HCT116 (cell line): ENCODE data around the gene TADA3. TPM values are rescaled to one million over a fixed set of nuclear protein-coding genes. Genes with fewer than 3 reads are reported as not detected.

Experiments used
- ATAC-seq: fragments of 200-7000 bp; cut with Tn5 transposase; 2 replicates; pipeline ENCODE4 v1.9.1; 2020; ENCODE audit warnings: mild to moderate bottlenecking, moderate library complexity
- BruUV-seq: library from RNA; stranded (reverse); fragments of 400-500 nt; replicated peaks from 2 replicates; lab custom pipeline; 2021; lab: Mats Ljungman, UMichigan
- CTCF ChIA-PET: fragments of 300-600 bp; sonication (Branson Sonifier 250); formaldehyde crosslinking; loops from one replicate; lab custom pipeline; 2021; ENCODE audit warnings: antibody characterized with exemption; lab: Charles Lee
- POLR2A ChIA-PET: fragments of 300-600, 350-600 bp; sonication (Branson Sonifier 250); formaldehyde crosslinking; loops from one replicate; lab custom pipeline; 2021; ENCODE audit warnings: antibody characterized with exemption; lab: Charles Lee
- RAD21 ChIA-PET, 2 experiments: fragments of 300-600 bp; sonication (Branson Sonifier 250); formaldehyde crosslinking; loops; one replicate each; lab custom pipeline; 2023; ENCODE audit warnings: low total read pairs in 2 of 2; ENCODE audit not compliant: uncharacterized antibody in 2 of 2, unreplicated experiment in 2 of 2, low non-redundant PET in 1 of 2; lab: Charles Lee
- DNase-seq: peaks from one replicate; pipeline ENCODE4 v3.0.0-alpha.2; 2010; ENCODE audit warnings: low read depth, low spot score
- H2AFZ ChIP-seq: fragments of 200-600 bp; shearing (Covaris generic), sonication (generic); 2 replicates; pipeline ENCODE4 v1.6.1; 2017; ENCODE audit warnings: low read depth, mixed run types, mixed read lengths, antibody characterized with exemption, low read length; ENCODE audit not compliant: poor library complexity, severe bottlenecking
- H3K27ac ChIP-seq: 2 replicates; pipeline ENCODE4 v1.5.1; 2012; ENCODE audit warnings: low read depth, low read length
- H3K27me3 ChIP-seq: fragments of 200-600 bp; sonication (generic); 2 replicates; pipeline ENCODE4 v1.6.1; 2016; ENCODE audit warnings: mixed run types, low read length, mixed read lengths; ENCODE audit not compliant: insufficient read depth
- H3K36me3 ChIP-seq, 2 experiments: fragments of 200-500 bp in 1 of 2; fragments of 200-600 bp in 1 of 2; sonication (Bioruptor generic) in 1 of 2; sonication (generic) in 1 of 2; 2 replicates each; pipeline versions ENCODE4 v1.5.1 to v1.6.1; 2014 to 2016; ENCODE audit warnings: low read length in 2 of 2, inconsistent platforms in 1 of 2, mixed read lengths in 1 of 2, mixed run types in 1 of 2; ENCODE audit not compliant: insufficient read depth in 2 of 2, control insufficient read depth in 1 of 2
- H3K4me1 ChIP-seq, 2 experiments: fragments of 200-600 bp in 1 of 2; sonication (generic) in 1 of 2; 2 replicates each; pipeline versions ENCODE4 v1.5.1 to v1.6.1; 2012 to 2017; ENCODE audit warnings: low read length in 2 of 2, inconsistent platforms in 1 of 2, mild to moderate bottlenecking in 1 of 2, mixed read lengths in 1 of 2, mixed run types in 1 of 2, moderate library complexity in 1 of 2; ENCODE audit not compliant: insufficient read depth in 2 of 2, control insufficient read depth in 1 of 2
- H3K4me2 ChIP-seq: fragments of 200-600 bp; sonication (generic); 2 replicates; pipeline ENCODE4 v1.6.1; 2017; ENCODE audit warnings: mixed run types, low read length, mixed read lengths
- H3K4me3 ChIP-seq, 2 experiments: fragments of 200-600 bp in 1 of 2; sonication (generic) in 1 of 2; replicated peaks in 1 of 2; 2 replicates each; pipeline ENCODE4 v1.5.1; 2011 to 2016; ENCODE audit warnings: low read length in 2 of 2, control low read depth in 1 of 2, low read depth in 1 of 2, mild to moderate bottlenecking in 1 of 2, mixed read lengths in 1 of 2, mixed run types in 1 of 2
- H3K79me2 ChIP-seq: fragments of 200-600 bp; sonication (generic); 2 replicates; pipeline ENCODE4 v1.6.1; 2017; ENCODE audit warnings: mild to moderate bottlenecking, mixed run types, low read length, moderate library complexity, mixed read lengths; ENCODE audit not compliant: insufficient read depth
- H3K9ac ChIP-seq: fragments of 200-600 bp; sonication (generic); 2 replicates; pipeline ENCODE4 v1.6.1; 2016; ENCODE audit warnings: low read length, mixed read lengths
- H3K9me2 ChIP-seq: fragments of 200-600 bp; sonication (generic), shearing (Covaris generic); 2 replicates; pipeline ENCODE4 v1.6.1; 2017; ENCODE audit warnings: mixed run types, mild to moderate bottlenecking, moderate library complexity; ENCODE audit not compliant: insufficient read depth
- H3K9me3 ChIP-seq, 2 experiments: fragments of 200-500 bp in 1 of 2; fragments of 200-600 bp in 1 of 2; sonication (Bioruptor generic) in 1 of 2; sonication (generic) in 1 of 2; 2 replicates each; pipeline ENCODE4 v1.6.1; 2014 to 2017; ENCODE audit warnings: low read length in 2 of 2, mixed read lengths in 2 of 2, inconsistent platforms in 1 of 2, low read depth in 1 of 2, mild to moderate bottlenecking in 1 of 2, mixed run types in 1 of 2, moderate library complexity in 1 of 2; ENCODE audit not compliant: control insufficient read depth in 1 of 2, insufficient read depth in 1 of 2
- H4K20me1 ChIP-seq: fragments of 200-600 bp; sonication (generic), shearing (Covaris generic); 2 replicates; pipeline ENCODE4 v1.6.1; 2017; ENCODE audit warnings: mixed run types, mild to moderate bottlenecking, moderate library complexity; ENCODE audit not compliant: insufficient read depth
- ATF3 ChIP-seq: IDR thresholded peaks from 2 replicates; pipeline ENCODE4 v1.6.1; 2012
- CBX3 ChIP-seq: IDR thresholded peaks from 2 replicates; pipeline ENCODE4 v1.6.1; 2012; ENCODE audit warnings: low read depth
- CEBPB ChIP-seq: IDR thresholded peaks from 2 replicates; pipeline ENCODE4 v1.6.1; 2012; ENCODE audit warnings: low read depth
- CTCF ChIP-seq, 3 experiments: fragments of 200-600 bp in 1 of 3; sonication (generic) in 1 of 3; IDR thresholded peaks in 2 of 3; conservative IDR thresholded peaks in 1 of 3; 2 replicates each; pipeline ENCODE4 v1.5.1; 2012 to 2017; ENCODE audit warnings: low read depth in 2 of 3, low read length in 2 of 3, antibody characterized with exemption in 1 of 3, borderline replicate concordance in 1 of 3, control low read depth in 1 of 3, mild to moderate bottlenecking in 1 of 3, mixed read lengths in 1 of 3, mixed run types in 1 of 3, moderate library complexity in 1 of 3; ENCODE audit not compliant: insufficient read depth in 1 of 3
- EGR1 ChIP-seq: IDR thresholded peaks from 2 replicates; pipeline ENCODE4 v1.6.1; 2012; ENCODE audit warnings: low read depth
- EZH2phosphoT487 ChIP-seq: fragments of 200-600 bp; IDR thresholded peaks from 2 replicates; pipeline ENCODE4 v1.6.1; 2018; ENCODE audit warnings: antibody characterized with exemption, borderline replicate concordance
- FOSL1 ChIP-seq: IDR thresholded peaks from 2 replicates; pipeline ENCODE4 v1.6.1; 2012; ENCODE audit warnings: low read depth
- JUND ChIP-seq: IDR thresholded peaks from 2 replicates; pipeline ENCODE4 v1.6.1; 2012
- MAX ChIP-seq: IDR thresholded peaks from 2 replicates; pipeline ENCODE4 v1.6.1; 2012
- RAD21 ChIP-seq: IDR thresholded peaks from 2 replicates; pipeline ENCODE4 v1.6.1; 2012; ENCODE audit warnings: low read depth, mild to moderate bottlenecking
- REST ChIP-seq: IDR thresholded peaks from 2 replicates; pipeline ENCODE4 v1.6.1; 2012; ENCODE audit warnings: low read depth
- SP1 ChIP-seq: IDR thresholded peaks from 2 replicates; pipeline ENCODE4 v1.6.1; 2012; ENCODE audit warnings: low read depth
- TCF7L2 ChIP-seq: IDR thresholded peaks from 2 replicates; pipeline ENCODE4 v1.7.0; 2011; ENCODE audit warnings: borderline replicate concordance, inconsistent platforms; ENCODE audit not compliant: insufficient read depth, insufficient read length; ENCODE audit errors: extremely low read depth
- YY1 ChIP-seq: IDR thresholded peaks from 2 replicates; pipeline ENCODE4 v1.6.1; 2011; ENCODE audit warnings: low read length, low read depth, moderate library complexity, mild to moderate bottlenecking; ENCODE audit not compliant: insufficient replicate concordance; ENCODE audit errors: extremely low read depth
- ZFX ChIP-seq: fragments of 450-650 bp; IDR thresholded peaks from 2 replicates; pipeline ENCODE4 v1.6.1; 2017
- ZNF274 ChIP-seq: fragments of 200-500 bp; sonication (Bioruptor generic); IDR thresholded peaks from 2 replicates; pipeline ENCODE4 v1.6.1; 2014; ENCODE audit warnings: mild to moderate bottlenecking, low read depth, low read length, inconsistent platforms
- intact Hi-C: fragments of 100-400 bp; cut with micrococcal nuclease; formaldehyde crosslinking; loops from 2 replicates; pipeline ENCODE4 v1.10.0; 2022
- total RNA-seq: library from RNA; stranded (reverse); gene quantifications from one replicate; pipeline ENCODE4 v1.2.1, GENCODE V29; 2021; ENCODE audit not compliant: unreplicated experiment

TADA3 gene
- total RNA-seq, 1 experiment from 2014 or later, result 72.0 TPM

GRCh38 chr3:9781551-9781950, 10.7 kb downstream of the TADA3 start:
- no TSS peak for BruUV-seq
- Histone ChIP-seq H3K4me3 (no peak overlapping the region), H3K4me2 (no peak overlapping the region), H4K20me1 (no peaks in the 10 kb centered on the region), H3K27me3 (no peaks in the 10 kb centered on the region), H3K9ac (no peak overlapping the region), H2AFZ (no peak overlapping the region), H3K9me2 (no peaks in the 10 kb centered on the region), H3K9me3 (no peaks in the 10 kb centered on the region), H3K36me3 (peaks cover 10 to 20% of the 10 kb centered on the region in 2 experiments; a peak in 3 of 4 replicates), H3K27ac (no peak overlapping the region), H3K4me1 (peaks cover 0 to 11% of the 10 kb centered on the region in 2 experiments; a peak in 1 of 4 replicates), H3K79me2 (no peaks in the 10 kb centered on the region)
- intact Hi-C loops, result no loop called here
- no peak for DNase-seq
- TF ChIP-seq RAD21, result no peak
- no peak for TF ChIP-seq JUND
- no peak for TF ChIP-seq EGR1
- no peak for TF ChIP-seq CBX3
- no peak for TF ChIP-seq YY1
- no peak for TF ChIP-seq ATF3
- no peak for TF ChIP-seq FOSL1
- TF ChIP-seq ZNF274, result no peak
- no peak for TF ChIP-seq SP1
- TF ChIP-seq CEBPB, result no peak
- TF ChIP-seq MAX, result no peak
- TF ChIP-seq ZFX, result no peak
- no peak for TF ChIP-seq TCF7L2
- TF ChIP-seq CTCF (IDR thresholded peaks at IDR 0.05 in 2 of 3, conservative IDR thresholded peaks at IDR 0.05 in 1 of 3; ENCODE audit: borderline replicate concordance in 1 of 3, insufficient read depth in 1 of 3, low read depth in 2 of 3, low read length in 2 of 3), result no peak
- TF ChIP-seq EZH2phosphoT487, result no peak
- TF ChIP-seq REST, result no peak
- no peak for ATAC-seq
- ChIA-PET RAD21 (no interaction called here), POLR2A (interaction anchor here (0.7 kb wide), 1 partner anchor 87 kb away, joined by 4 read pairs; no protein-coding TSS in a partner anchor), CTCF (interaction anchor here (1.5 to 1.6 kb wide), 2 partner anchors 11 to 12 kb away, joined by 3 to 4 read pairs; partner anchors contain the start of genes ARPC4, CAMK1 and TADA3)
